ENCODE data around the gene KIAA1958.

- TF ChIP-seq CTCF (IDR thresholded peaks at IDR 0.05 in 2 of 3, conservative IDR thresholded peaks at IDR 0.05 in 1 of 3; ENCODE audit: borderline replicate concordance in 1 of 3, insufficient read depth in 1 of 3, low read depth in 2 of 3, low read length in 2 of 3) (no peak), YY1 (IDR thresholded peaks at IDR 0.05; ENCODE audit: extremely low read depth, insufficient replicate concordance, low read depth, low read length) (no peak), SIN3A (IDR thresholded peaks at IDR 0.05; ENCODE audit: low read depth) (no peak), EZH2 (IDR thresholded peaks at IDR 0.05) (no peak), POLR2A (IDR thresholded peaks at IDR 0.05; ENCODE audit: borderline replicate concordance, extremely low read depth, insufficient read depth, insufficient read length) (no peak), MAX (IDR thresholded peaks at IDR 0.05) (no peak), CBX3 (IDR thresholded peaks at IDR 0.05; ENCODE audit: low read depth) (no peak), POLR2AphosphoS5 (IDR thresholded peaks at IDR 0.05; ENCODE audit: low read depth, low read length) (no peak), ATF3 (IDR thresholded peaks at IDR 0.05) (no peak), ZNF274 (IDR thresholded peaks at IDR 0.05; ENCODE audit: low read depth, low read length) (no peak), EZH2phosphoT487 (IDR thresholded peaks at IDR 0.05; ENCODE audit: borderline replicate concordance) (no peak), ZBTB33 (IDR thresholded peaks at IDR 0.05; ENCODE audit: extremely low read depth, insufficient replicate concordance, low read length) (no peak)
Observed at GRCh38 chr9:112654282-112654681, 167.7 kb downstream of the KIAA1958 start.

Data from HCT116 (cell line).